ENCODE measurements around the gene CHTF18.

CHTF18 gene

DNA sequence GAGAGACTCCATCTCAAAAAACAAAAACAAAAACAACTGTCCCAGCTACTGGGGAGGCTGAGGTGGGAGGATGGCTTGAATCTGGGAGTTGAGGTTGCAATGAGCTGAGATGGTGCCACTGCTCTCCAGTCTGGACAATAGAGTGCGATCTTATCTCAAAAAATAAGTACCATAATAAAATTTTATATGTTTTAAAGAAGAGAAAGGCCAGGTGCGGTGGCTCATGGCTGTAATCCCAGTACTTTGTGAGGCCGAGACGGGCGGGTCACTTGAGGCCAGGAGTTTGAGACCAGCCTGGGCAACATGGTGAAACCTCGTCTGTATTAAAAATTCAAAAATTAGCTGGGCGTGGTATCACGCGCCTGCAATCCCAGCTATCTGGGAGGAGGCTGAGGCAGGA is 11.6 kb upstream of the CHTF18 start:
- no peak for DNase-seq

- DNase-seq, result no peak
These were observed 10.6 kb upstream of the CHTF18 start for GRCh38 chr16:777826-778225.

DNA sequence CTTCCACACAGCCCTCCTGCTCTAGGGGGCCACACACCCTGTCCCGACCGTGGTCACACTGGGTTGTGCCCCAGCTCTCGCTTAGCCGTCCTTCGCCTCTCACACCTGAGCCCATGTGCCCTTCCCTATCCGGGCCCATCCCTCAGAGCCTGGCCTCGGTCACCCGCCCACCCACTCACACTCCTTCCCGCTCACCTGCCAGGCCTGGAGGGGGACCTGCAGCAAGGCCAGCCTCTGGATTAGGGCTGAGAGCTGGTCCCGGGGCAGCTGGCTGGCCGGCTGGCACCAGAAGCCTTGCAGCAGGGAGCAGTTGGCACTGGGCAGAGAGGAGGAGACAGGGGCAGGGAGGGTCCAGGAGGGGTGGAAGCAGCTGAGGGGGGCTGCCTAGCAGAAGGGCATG is 10.0 kb upstream of the CHTF18 start:
- no peak for DNase-seq

DNA sequence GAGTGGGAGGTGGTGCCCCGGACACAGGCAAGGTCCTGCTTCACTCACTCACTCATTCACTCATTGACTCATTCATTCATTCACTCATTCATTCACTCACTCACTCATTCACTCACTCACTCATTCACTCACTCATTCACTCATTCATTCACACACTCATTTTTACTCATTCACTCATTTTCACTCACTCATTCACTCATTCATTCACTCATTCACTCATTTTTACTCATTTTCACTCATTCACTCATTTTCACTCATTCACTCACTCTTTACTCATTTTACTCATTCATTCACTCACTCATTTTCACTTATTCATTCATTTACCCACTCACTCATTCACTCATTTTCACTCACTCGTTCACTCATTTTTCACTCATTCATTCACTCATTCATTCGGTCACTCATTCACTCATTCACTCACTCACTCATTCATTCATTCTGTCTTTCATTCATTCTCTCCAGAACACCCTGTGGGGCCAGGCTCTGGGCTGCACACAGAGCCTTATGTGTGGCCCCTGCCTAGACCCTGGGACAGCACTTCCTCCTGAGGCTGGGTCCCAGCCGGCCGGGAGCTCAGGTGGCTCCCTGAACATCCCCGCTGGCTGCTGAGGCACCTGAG is 9.4 kb upstream of the CHTF18 start:
- no peak for DNase-seq

DNA sequence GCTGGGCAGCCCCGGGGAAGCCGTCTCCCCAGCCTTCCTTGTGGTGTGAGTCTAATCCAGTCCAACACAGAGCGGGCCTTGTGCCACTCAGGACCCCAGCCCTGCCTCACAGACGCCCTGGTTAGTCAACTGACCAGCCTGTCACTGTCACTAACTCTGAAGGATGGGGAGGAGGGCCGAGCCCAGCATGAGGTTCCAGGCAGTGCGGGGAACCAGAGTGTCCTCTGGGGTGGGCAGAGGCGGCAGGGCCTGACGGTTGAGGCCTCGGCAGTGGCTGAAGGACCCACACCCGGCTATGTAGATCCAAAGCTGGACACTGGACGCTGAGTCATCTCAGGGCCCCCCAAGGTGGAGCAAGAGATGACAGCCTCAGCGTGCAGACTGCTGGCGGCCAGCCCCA is 8.9 kb upstream of the CHTF18 start:
- no peak for DNase-seq

GRCh38 chr16:780296-780695 is 8.1 kb upstream of the CHTF18 start:
- no peak for DNase-seq

DNA sequence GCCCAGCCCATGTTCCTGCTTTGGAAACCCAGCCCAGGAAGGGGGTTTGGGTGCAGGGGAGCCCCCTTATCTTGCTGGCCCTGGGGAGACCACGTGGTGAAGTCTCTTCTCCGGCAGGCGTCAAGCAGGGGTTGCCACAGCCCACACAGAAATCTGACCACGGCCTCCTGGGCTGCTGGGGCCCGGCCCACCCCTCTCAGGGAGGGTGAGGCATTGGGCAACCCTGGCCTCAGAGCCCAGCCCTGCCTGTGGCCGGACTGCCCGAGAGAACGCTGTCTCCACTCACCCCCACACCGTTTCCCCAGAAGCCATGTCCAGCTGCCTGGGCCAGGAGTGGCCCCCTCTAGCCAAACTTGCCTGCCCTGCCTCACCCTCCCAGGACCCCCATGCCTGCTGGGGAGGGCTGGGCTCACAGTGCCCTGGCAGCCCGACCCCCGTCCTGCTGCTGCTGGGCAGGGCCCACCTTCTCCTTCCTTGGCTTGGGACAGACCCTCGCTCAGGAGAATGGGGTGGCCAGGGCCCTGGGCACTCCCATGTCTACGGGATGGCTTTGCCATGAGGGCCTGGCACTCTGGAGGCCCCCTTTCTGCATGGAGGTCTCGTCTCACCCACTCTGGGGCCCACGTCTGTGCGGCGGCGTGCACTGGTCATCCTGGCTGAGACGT is 6.9 kb upstream of the CHTF18 start:
- DNase-seq, result no peak

DNA sequence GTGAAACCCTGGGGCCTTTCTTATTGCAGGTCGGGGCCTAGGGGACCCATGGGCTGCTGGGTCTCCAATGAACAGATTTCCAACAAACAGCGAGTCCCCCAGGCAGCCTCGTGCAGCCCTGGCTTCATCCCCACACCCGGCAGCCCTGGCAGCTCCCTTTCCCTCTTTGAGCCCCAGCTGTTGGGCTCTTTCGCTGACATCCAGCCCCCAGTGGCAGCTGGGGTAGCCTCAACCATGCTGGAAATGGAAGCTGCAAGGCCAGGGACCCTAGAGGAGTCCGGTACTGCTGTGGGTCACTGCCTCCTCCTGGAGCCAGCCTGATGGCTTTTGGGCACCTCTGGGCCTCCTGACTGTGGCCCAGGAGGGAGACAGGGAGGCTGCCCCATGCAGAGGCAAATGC is 6.2 kb upstream of the CHTF18 start:
- DNase-seq, result no peak

DNA sequence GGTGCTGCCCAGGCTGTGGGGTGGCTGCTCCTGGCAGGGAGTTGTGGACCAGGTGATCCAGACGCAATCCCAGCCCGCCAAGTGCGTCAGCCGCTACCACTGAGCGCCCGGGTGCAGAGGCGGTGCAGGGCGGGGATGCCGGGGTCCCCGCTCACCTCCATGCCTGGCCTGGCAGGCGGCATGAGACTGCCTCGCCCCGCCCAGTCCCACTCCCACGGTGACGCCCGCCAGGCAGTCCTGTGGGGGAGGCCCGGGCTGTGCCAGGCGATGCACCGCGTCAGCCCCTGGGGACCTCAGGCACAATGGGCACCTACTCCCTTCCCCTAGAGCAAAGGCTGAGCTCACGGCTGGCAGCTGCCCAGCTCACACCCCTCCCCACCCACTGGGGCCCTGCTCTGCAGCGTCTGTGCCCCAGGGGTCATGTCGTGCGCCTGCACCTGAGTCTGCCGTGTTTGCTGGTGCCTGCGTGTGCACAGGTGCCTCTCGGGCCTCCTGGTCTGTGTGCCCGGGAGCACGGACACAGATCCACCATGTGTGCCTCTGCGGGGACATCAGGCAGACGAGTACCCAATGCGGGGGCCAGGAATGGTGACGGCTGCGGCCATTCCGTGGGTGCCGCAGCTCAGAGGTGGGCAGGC is 5.5 kb upstream of the CHTF18 start:
- no peak for DNase-seq

GRCh38 chr16:783404-784161 is 4.8 kb upstream of the CHTF18 start:
- no peak for DNase-seq

GRCh38 chr16:784431-784830 is 4.0 kb upstream of the CHTF18 start:
- DNase-seq, result no peak

GRCh38 chr16:785563-786535 is 2.6 kb upstream of the CHTF18 start:
- no peak for DNase-seq

GRCh38 chr16:787321-787966 is 976 bp upstream of the CHTF18 start:
- DNase-seq, result no peak

DNA sequence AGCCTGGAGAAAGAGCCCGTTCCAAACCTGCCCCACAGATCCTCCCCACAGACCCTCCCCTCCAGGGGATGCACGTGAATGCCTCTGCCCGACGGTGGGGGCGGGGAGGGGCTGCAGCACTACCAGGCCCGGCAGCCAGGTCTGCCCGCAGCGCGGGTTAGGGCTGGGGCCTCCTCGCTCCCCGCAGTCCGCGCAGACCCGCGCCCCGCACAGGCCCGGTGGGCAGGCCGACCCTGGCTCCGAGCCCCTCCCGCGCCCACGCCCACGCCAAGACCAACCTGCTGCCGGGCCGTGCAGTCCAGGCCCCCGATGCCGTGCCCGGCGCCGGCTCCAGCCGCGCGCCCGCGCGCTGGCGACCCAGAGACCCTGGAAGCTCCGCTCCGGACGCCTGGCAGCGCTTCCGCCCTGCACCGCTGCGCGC is 432 bp upstream of the CHTF18 start, which contains the start of gene RPUSD1:
TSS of gene RPUSD1 (minus strand) at position 404 of the 421 bp plus-strand sequence. CDS start 644 bp downstream, outside the sequence.
- no peak for DNase-seq

DNA sequence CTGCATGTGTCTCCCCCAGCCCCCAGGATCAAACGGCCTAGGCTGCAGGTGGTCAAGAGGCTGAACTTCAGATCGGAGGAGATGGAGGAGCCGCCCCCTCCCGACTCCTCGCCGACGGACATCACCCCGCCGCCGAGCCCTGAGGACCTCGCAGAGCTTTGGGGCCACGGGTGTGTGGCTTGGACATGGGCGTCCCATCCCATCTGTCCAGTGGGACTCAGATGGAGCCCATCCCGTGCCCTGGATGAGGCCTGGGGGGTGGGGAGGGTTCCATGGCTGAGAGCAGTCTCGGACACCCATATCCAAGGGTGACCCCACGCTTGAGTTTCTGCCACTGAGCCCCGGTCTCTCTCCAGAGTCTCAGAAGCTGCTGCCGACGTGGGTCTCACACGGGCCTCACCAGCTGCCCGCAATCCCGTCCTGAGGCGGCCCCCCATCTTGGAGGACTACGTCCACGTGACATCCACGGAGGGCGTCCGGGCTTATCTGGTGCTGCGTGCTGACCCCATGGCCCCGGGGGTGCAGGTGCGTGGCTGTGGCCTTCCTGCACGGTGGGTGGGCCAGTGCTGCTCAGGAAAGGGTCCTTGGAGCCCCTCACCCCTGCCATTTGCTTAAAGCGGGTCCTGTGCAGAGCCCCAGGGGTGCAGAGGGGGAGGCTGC is 901 bp downstream of the CHTF18 start:
- DNase-seq, result no peak

DNA sequence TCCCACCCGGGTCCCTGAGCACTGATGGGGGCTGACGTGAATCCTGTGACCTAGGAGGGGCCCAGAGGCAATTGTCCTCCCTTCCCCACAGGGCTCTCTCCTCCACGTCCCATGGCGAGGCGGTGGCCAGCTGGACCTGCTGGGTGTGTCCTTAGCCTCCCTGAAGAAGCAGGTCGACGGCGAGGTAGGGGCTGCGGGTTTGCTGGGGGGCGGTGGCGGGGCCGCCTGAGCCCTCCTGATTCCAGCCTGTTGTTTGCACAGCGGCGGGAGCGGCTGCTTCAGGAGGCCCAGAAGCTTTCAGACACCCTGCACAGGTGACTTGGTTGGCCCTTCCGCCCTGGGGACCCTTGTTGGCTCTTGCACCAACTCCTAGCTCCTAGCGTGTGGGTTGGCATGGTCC is 1.7 kb downstream of the CHTF18 start:
- no peak for DNase-seq

GRCh38 chr16:791131-791530 is 2.7 kb downstream of the CHTF18 start:
- DNase-seq, result no peak

- no peak for DNase-seq
These were observed 4.0 kb downstream of the CHTF18 start for GRCh38 chr16:792221-792995.

DNA sequence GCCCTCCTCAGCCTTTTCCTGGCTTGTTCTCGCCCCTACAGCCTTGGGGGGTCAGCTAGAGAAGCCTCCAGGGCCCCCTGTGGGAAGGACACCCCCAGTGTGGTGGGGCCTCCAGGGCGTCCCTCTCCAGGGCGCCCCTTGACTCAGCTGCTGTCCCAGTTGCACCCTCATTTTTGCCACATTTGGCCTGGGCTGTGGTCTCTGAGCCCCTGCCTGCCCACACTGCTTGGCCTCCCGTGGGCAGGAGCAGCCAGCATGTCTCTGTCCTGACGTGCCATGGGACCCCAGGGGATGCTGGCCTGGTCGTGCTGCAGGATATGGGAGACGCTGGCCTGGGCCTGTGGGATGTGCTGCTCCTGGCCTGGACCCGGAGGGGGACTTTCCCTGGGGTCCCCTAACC is 5.0 kb downstream of the CHTF18 start:
- DNase-seq, result no peak

DNA sequence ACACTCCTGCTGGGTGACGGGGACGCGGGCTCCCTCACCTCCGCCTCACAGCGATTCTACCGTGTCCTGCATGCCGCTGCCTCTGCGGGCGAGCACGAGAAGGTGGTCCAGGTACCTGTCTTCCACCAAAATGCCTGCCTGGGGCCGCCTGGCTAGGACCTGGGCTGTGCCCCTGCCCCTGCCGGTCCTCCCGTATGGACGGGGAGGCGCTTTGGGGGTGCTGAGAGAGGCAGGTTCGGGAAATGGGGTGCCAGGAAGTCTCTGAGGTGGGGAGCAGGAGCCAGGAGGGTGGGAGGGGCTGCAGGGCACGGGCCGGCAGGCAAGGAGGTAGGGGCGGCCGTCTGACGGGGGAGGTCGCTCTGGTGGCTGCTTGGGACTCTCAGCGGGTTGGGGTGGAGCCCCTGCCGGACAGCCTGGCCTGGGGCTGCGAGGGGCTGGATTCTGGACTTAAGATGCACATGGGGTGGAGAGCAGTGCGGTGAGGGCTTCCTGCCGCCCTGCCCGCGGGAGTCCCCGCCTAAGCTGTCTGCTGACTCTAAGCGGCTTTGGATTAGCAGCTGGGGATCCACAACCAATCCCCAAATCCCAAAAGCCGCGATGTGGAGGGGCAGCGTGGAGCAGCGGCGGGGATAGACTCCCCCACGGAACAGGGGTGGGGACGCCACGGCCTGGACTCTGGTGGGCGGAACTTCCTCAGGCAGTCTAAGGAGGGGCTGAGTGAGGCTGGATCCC is 5.8 kb downstream of the CHTF18 start:
- DNase-seq, result no peak
